22Rv1 (cell line): ENCODE data around the gene CDC14A.

ENCODE experiments used
- ZFX ChIP-seq: fragments of 450-650 bp; IDR thresholded peaks from 2 replicates; pipeline ENCODE4 v1.6.1; 2017; ENCODE audit warnings: antibody characterized with exemption, borderline replicate concordance
- TF ChIP-seq, protein P1 (sequence below): fragments of 450-650 bp; IDR thresholded peaks from 2 replicates; pipeline ENCODE4 v1.5.1; 2017; ENCODE audit warnings: mild to moderate bottlenecking

DNA sequence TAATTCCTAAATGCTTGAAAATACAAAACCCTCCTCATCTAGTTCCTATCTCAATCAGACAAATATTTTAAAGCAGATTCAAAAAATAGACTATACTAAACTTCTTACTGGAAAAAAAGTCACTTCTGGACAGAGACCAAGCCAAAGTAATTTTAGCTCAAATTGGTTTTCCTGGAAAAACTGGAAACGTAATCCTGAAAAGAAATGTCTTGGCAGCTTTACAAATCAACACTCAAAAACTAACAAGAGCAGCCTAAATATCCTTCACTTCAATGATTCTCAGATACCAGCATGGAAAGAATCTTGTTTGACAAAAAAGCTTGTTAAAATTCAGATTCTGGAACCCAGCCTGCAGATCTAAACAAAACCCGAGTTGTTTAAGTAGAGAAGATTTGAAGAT, 176.6 kb downstream of the CDC14A start:
- TF ChIP-seq, protein P1, sequence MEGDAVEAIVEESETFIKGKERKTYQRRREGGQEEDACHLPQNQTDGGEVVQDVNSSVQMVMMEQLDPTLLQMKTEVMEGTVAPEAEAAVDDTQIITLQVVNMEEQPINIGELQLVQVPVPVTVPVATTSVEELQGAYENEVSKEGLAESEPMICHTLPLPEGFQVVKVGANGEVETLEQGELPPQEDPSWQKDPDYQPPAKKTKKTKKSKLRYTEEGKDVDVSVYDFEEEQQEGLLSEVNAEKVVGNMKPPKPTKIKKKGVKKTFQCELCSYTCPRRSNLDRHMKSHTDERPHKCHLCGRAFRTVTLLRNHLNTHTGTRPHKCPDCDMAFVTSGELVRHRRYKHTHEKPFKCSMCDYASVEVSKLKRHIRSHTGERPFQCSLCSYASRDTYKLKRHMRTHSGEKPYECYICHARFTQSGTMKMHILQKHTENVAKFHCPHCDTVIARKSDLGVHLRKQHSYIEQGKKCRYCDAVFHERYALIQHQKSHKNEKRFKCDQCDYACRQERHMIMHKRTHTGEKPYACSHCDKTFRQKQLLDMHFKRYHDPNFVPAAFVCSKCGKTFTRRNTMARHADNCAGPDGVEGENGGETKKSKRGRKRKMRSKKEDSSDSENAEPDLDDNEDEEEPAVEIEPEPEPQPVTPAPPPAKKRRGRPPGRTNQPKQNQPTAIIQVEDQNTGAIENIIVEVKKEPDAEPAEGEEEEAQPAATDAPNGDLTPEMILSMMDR: no peak
- TF ChIP-seq ZFX: no peak
